ENCODE data around the gene LRRC74A.

Gene LRRC74A

DNA sequence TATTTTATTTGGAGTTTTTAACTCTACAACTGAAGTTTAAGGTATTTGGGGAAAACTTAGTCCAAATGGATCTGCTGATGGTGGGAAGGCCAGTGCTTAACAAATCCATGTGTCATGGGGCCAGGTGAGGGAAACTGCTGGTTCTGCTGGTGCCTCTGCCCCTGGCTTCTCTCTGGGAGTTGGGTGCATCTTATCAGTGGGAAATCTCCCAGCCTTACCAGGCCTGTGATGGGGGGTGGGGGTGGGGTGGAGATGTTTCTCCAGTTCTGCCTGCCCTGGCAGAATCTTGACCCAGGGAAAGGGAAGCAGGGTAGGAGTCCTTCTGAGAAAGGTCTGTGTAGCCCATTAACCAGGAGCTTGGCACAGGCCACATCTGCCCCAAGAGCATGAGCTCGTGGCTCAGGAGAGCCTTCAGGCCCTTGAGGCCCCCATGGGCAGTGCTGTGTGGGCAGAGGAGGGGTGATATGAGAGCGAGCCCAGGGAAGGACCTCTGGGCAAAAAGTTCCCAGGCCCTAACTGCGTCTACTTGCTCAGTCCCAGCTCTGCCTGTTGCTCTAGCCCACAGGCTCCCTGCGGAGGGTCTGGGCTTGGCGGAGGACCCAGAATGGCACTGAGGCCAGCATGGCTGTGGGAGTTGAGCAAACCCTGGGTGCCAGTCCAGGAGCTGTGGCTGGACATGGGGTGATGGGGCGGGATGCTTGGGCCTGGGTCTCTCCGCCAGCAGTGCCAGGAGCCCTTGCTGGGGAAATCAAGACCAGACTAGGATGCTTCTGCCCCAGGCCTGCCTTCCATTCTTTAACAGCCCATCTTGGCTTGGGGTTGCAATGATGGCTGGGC is 46.8 kb upstream of the LRRC74A start:
- TF ChIP-seq, protein P1, sequence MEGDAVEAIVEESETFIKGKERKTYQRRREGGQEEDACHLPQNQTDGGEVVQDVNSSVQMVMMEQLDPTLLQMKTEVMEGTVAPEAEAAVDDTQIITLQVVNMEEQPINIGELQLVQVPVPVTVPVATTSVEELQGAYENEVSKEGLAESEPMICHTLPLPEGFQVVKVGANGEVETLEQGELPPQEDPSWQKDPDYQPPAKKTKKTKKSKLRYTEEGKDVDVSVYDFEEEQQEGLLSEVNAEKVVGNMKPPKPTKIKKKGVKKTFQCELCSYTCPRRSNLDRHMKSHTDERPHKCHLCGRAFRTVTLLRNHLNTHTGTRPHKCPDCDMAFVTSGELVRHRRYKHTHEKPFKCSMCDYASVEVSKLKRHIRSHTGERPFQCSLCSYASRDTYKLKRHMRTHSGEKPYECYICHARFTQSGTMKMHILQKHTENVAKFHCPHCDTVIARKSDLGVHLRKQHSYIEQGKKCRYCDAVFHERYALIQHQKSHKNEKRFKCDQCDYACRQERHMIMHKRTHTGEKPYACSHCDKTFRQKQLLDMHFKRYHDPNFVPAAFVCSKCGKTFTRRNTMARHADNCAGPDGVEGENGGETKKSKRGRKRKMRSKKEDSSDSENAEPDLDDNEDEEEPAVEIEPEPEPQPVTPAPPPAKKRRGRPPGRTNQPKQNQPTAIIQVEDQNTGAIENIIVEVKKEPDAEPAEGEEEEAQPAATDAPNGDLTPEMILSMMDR (IDR thresholded peaks at IDR 0.05; ENCODE audit: poor library complexity, severe bottlenecking): no peak
- H3K9me3 ChIP-seq (ENCODE audit: severe bottlenecking): no peaks in the 10 kb centered on the region
- peaks cover 6% of the 10 kb centered on the region for H3K4me1 ChIP-seq (ENCODE audit: insufficient read depth, poor library complexity, severe bottlenecking)
- no peaks in the 10 kb centered on the region for H3K27me3 ChIP-seq (ENCODE audit: insufficient read depth, poor library complexity, severe bottlenecking)
- DNase-seq (ENCODE audit: low spot score) (no peak), ATAC-seq (ENCODE audit: low read depth) (no peak)
- H3K4me3 ChIP-seq (ENCODE audit: severe bottlenecking): no peak overlapping the region
- no peak overlapping the region for H3K27ac ChIP-seq (ENCODE audit: poor library complexity, severe bottlenecking)
- H3K36me3 ChIP-seq (ENCODE audit: low read depth): no peaks in the 10 kb centered on the region; the same call in 1 of the 2 replicates

DNA sequence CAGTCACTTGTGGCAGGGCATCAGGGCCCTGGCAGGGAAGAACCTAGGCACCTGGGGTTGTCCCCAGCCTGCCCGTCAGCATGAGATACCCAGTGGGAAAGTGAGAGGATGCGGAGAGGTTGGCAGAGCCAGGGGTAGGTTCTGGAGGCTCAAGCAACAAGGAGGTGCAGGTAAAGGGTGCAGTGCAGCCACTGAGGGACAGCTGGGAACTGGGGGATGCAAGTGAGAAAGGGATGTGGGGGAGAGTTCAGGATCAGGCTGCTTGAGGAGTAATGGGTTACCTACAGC is 46.2 kb upstream of the LRRC74A start:
- Histone ChIP-seq H3K4me1 (ENCODE audit: insufficient read depth, poor library complexity, severe bottlenecking) (peaks cover 6% of the 10 kb centered on the region), H3K27ac (ENCODE audit: poor library complexity, severe bottlenecking) (no peak overlapping the region), H3K36me3 (ENCODE audit: low read depth) (peaks cover under 1% of the 10 kb centered on the region; the same call in 1 of the 2 replicates), H3K4me3 (ENCODE audit: severe bottlenecking) (no peak overlapping the region), H3K27me3 (ENCODE audit: insufficient read depth, poor library complexity, severe bottlenecking) (no peaks in the 10 kb centered on the region), H3K9me3 (ENCODE audit: severe bottlenecking) (no peaks in the 10 kb centered on the region)
- TF ChIP-seq, protein P1 (IDR thresholded peaks at IDR 0.05; ENCODE audit: poor library complexity, severe bottlenecking): no peak
- ATAC-seq (ENCODE audit: low read depth): no peak
- no peak for DNase-seq (ENCODE audit: low spot score)

GRCh38 chr14:76780360-76780759 is 45.8 kb upstream of the LRRC74A start:
- ATAC-seq (ENCODE audit: low read depth) (no peak), DNase-seq (ENCODE audit: low spot score) (no peak)
- no peaks in the 10 kb centered on the region for H3K27me3 ChIP-seq (ENCODE audit: insufficient read depth, poor library complexity, severe bottlenecking)
- H3K27ac ChIP-seq (ENCODE audit: poor library complexity, severe bottlenecking): no peak overlapping the region
- peaks cover 3% of the 10 kb centered on the region; the same call in 1 of the 2 replicates for H3K36me3 ChIP-seq (ENCODE audit: low read depth)
- H3K4me3 ChIP-seq (ENCODE audit: severe bottlenecking): no peak overlapping the region
- H3K9me3 ChIP-seq (ENCODE audit: severe bottlenecking): no peaks in the 10 kb centered on the region
- peaks cover 6% of the 10 kb centered on the region for H3K4me1 ChIP-seq (ENCODE audit: insufficient read depth, poor library complexity, severe bottlenecking)
- TF ChIP-seq, protein P1 (IDR thresholded peaks at IDR 0.05; ENCODE audit: poor library complexity, severe bottlenecking): no peak

- H3K4me3 ChIP-seq (ENCODE audit: severe bottlenecking): no peak overlapping the region
- TF ChIP-seq, protein P1 (IDR thresholded peaks at IDR 0.05; ENCODE audit: poor library complexity, severe bottlenecking): no peak
- H3K36me3 ChIP-seq (ENCODE audit: low read depth): peaks cover 3% of the 10 kb centered on the region; the same call in 1 of the 2 replicates
- DNase-seq (ENCODE audit: low spot score) (no peak), ATAC-seq (ENCODE audit: low read depth) (no peak)
- no peaks in the 10 kb centered on the region for H3K9me3 ChIP-seq (ENCODE audit: severe bottlenecking)
- no peak overlapping the region for H3K27ac ChIP-seq (ENCODE audit: poor library complexity, severe bottlenecking)
- H3K4me1 ChIP-seq (ENCODE audit: insufficient read depth, poor library complexity, severe bottlenecking): peaks cover 6% of the 10 kb centered on the region
- no peaks in the 10 kb centered on the region for H3K27me3 ChIP-seq (ENCODE audit: insufficient read depth, poor library complexity, severe bottlenecking)
Measured at GRCh38 chr14:76780875-76781647, 45.1 kb upstream of the LRRC74A start.

Data from RWPE2 (cell line).